Esophagus squamous epithelium (tissue), 4 donors: ENCODE data around the gene FGGY.

Experiments
- POLR2A ChIP-seq, 4 donors: fragments of 450-650 bp; IDR thresholded peaks; one replicate each; pipeline ENCODE4 v1.6.1; 2017; ENCODE audit warnings: antibody characterized with exemption in 4 of 4, mild to moderate bottlenecking in 4 of 4, moderate library complexity in 3 of 4
- TF ChIP-seq, protein P1 (sequence below), 6 experiments: fragments of 450-650 bp in 4 of 6; fragments of 200-600 bp in 2 of 6; sonication (generic) in 2 of 6; IDR thresholded peaks; one replicate each; pipeline ENCODE4 v1.5.1; 2016 to 2019; ENCODE audit warnings: antibody characterized with exemption in 6 of 6, mild to moderate bottlenecking in 4 of 6, moderate library complexity in 4 of 6

- no peak for TF ChIP-seq POLR2A (IDR thresholded peaks at IDR 0.05)
- TF ChIP-seq, protein P1, sequence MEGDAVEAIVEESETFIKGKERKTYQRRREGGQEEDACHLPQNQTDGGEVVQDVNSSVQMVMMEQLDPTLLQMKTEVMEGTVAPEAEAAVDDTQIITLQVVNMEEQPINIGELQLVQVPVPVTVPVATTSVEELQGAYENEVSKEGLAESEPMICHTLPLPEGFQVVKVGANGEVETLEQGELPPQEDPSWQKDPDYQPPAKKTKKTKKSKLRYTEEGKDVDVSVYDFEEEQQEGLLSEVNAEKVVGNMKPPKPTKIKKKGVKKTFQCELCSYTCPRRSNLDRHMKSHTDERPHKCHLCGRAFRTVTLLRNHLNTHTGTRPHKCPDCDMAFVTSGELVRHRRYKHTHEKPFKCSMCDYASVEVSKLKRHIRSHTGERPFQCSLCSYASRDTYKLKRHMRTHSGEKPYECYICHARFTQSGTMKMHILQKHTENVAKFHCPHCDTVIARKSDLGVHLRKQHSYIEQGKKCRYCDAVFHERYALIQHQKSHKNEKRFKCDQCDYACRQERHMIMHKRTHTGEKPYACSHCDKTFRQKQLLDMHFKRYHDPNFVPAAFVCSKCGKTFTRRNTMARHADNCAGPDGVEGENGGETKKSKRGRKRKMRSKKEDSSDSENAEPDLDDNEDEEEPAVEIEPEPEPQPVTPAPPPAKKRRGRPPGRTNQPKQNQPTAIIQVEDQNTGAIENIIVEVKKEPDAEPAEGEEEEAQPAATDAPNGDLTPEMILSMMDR (IDR thresholded peaks at IDR 0.05) = no peak
Measured at GRCh38 chr1:59544615-59545293, 247.9 kb downstream of the FGGY start.
